Measurements from ENCODE around the gene PHYHIPL.
A peak's percentile ranks its signal among the peaks of the same experiment; 100 is the strongest.

The PHYHIPL gene

DNA sequence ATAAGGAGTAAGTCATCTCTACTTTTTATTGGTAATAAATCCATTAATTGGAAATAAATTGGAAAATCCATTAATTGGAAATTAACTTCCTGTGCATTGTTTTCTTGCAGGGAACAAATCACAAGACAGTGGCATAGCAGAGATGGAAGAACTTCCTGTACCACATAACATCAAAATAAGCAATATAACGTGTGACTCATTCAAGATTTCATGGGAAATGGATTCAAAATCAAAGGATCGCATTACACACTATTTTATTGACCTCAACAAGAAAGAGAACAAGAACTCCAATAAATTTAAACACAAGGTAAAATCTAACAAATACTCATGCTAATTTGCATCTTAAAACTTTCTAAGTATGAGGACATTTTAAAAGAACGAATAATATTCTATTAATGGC is 57.8 kb downstream of the PHYHIPL start:
- CTCF ChIA-PET: no interaction called here
- H3K36me3 ChIP-seq (ENCODE audit: control insufficient read depth in 2 of 2, insufficient read depth in 1 of 2, low read length in 2 of 2): no peaks in the 10 kb centered on the region
- POLR2A ChIA-PET: no interaction called here
- H3K4me3 ChIP-seq (ENCODE audit: low read depth, low read length): no peak overlapping the region
- TF ChIP-seq ZNF132 (tag by site-specific recombination; IDR thresholded peaks at IDR 0.05; ENCODE audit: borderline replicate concordance) (no peak), ZNF366 (tag by site-specific recombination; conservative IDR thresholded peaks at IDR 0.05) (no peak), OVOL3 (tag by site-specific recombination; IDR thresholded peaks at IDR 0.05) (no peak), SETDB1 (IDR thresholded peaks at IDR 0.05; ENCODE audit: insufficient read length, low read length) (no peak)
- TF ChIP-seq, protein P1, sequence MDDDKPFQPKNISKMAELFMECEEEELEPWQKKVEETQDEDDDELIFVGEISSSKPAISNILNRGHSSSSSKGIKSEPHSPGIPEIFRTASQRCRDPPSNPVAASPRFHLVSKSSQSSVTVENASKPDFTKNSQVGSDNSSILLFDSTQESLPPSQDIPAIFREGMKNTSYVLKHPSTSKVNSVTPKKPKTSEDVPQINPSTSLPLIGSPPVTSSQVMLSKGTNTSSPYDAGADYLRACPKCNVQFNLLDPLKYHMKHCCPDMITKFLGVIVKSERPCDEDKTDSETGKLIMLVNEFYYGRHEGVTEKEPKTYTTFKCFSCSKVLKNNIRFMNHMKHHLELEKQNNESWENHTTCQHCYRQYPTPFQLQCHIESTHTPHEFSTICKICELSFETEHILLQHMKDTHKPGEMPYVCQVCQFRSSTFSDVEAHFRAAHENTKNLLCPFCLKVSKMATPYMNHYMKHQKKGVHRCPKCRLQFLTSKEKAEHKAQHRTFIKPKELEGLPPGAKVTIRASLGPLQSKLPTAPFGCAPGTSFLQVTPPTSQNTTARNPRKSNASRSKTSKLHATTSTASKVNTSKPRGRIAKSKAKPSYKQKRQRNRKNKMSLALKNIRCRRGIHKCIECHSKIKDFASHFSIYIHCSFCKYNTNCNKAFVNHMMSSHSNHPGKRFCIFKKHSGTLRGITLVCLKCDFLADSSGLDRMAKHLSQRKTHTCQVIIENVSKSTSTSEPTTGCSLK (tag by site-specific recombination; IDR thresholded peaks at IDR 0.05): no peak
- no peaks in the 10 kb centered on the region for H3K9me3 ChIP-seq (ENCODE audit: control insufficient read depth, insufficient read depth, low read depth, low read length)
- no peak overlapping the region for H3K27ac ChIP-seq (ENCODE audit: extremely low read depth, low read depth, low read length)
- H3K4me1 ChIP-seq (ENCODE audit: control insufficient read depth, insufficient read depth, low read length): 0 out of 2 replicates have a peak, but pooled peaks cover 2% of the 10 kb centered on the region

DNA sequence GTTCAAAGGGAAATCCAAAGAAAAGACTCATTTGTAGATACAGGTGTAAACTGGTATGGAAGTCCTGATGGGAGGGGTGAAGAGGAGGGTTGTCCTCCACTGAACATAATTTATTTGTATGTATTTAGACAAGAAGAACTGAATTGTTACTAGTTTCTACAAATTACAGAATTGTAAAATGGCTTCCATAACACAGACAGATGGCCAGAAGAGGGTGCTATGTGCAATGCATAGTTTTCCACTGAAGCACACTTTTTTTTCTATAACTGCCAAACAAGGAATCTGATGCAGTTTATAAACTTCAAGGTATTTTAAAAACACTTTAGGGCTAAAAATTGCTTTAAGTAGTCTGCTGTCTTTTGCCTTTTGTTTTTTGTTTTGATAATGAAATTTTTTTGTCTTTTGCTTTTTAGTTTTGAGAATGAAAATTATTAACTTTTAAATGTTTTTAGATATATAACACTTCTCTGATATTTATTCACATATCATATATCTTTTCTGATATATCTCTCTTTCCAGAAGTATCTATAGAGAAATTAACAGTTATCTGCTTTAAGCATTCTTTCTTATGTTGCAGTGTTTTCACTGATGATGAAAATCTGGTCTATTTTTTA is 58.5 kb downstream of the PHYHIPL start:
- Histone ChIP-seq H3K9me3 (ENCODE audit: control insufficient read depth, insufficient read depth, low read depth, low read length) (no peaks in the 10 kb centered on the region), H3K4me1 (ENCODE audit: control insufficient read depth, insufficient read depth, low read length) (0 out of 2 replicates have a peak, but pooled peaks cover 2% of the 10 kb centered on the region), H3K27ac (ENCODE audit: extremely low read depth, low read depth, low read length) (no peak overlapping the region), H3K4me3 (ENCODE audit: low read depth, low read length) (no peak overlapping the region), H3K36me3 (ENCODE audit: control insufficient read depth in 2 of 2, insufficient read depth in 1 of 2, low read length in 2 of 2) (no peaks in the 10 kb centered on the region)
- CTCF ChIA-PET: interaction anchor here (1.0 to 3.4 kb wide), 3 partner anchors 345 to 391 kb away, joined by 4 to 18 read pairs (median 4); no protein-coding TSS in a partner anchor
- TF ChIP-seq ZNF558 (tag by site-specific recombination; IDR thresholded peaks at IDR 0.05): no peak
- peak; percentile 62 for TF ChIP-seq ZNF654 (tag by site-specific recombination; IDR thresholded peaks at IDR 0.05; ENCODE audit: low read depth)
- POLR2A ChIA-PET: no interaction called here

DNA sequence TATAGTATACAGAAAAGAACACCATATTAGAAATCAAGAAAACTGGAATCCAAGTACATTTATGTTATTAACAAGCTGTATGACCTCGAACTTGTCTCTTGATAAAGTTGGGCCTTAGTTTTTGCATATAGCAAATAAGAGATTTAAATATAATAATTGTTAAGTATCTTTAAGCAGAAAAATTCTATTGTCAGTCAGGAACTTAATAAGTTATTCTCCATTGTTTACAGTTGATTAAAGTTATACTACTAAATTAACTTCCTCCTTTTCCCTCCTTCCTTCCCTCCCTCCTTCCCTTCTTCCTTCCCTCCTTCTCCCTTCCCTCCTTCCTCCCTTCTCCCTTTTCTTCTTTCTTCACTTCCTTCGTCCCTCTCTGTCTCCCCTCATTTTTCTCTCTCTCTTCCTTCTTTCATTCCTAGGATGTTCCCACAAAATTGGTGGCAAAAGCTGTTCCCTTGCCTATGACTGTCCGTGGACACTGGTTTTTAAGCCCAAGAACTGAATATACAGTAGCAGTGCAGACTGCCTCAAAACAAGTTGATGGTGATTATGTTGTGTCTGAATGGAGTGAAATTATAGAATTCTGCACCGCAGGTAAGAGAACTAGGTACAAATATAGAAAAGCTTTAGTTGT is 59.7 kb downstream of the PHYHIPL start:
- ChIA-PET CTCF (interaction anchor here (0.6 to 3.4 kb wide), 13 partner anchors 11 to 1058 kb away, joined by 3 to 18 read pairs (median 4); no protein-coding TSS in a partner anchor), POLR2A (no interaction called here)
- TF ChIP-seq HOXC10 (CRISPR knock-in tag; IDR thresholded peaks at IDR 0.05) (no peak), ZNF366 (tag by site-specific recombination; conservative IDR thresholded peaks at IDR 0.05) (peak; percentile 84)

DNA sequence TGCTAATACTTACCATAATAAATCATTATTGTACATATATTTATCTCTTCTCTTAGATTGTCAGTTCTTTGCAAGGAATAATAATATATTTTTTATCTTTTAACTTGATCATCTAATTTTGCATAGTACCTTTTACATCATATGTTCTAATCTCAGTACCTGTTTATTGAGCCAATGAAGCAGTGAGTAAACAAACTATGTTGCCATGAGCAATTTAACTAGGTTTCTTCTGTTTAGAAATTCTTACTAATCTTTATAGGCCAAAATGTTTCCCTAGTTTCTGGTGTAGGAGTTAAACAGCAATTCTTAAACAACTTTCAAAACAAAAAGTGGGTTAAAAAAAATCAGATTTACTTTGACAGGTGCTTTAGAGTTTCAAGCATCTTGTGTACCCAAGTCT is 61.3 kb downstream of the PHYHIPL start:
- no peaks in the 10 kb centered on the region for H3K36me3 ChIP-seq (ENCODE audit: control insufficient read depth in 2 of 2, insufficient read depth in 1 of 2, low read length in 2 of 2)
- TF ChIP-seq ZNF76 (tag by site-specific recombination; IDR thresholded peaks at IDR 0.05; ENCODE audit: borderline replicate concordance, low read depth) (no peak), ZNF555 (tag by site-specific recombination; conservative IDR thresholded peaks at IDR 0.05) (no peak), ZNF114 (tag by site-specific recombination; IDR thresholded peaks at IDR 0.05) (no peak), ZNF571 (tag by site-specific recombination; IDR thresholded peaks at IDR 0.05) (no peak), GLIS1 (tag by site-specific recombination; IDR thresholded peaks at IDR 0.05) (no peak), ZNF366 (tag by site-specific recombination; conservative IDR thresholded peaks at IDR 0.05) (no peak), YY1 (tag by site-specific recombination; IDR thresholded peaks at IDR 0.05) (no peak), ZNF394 (tag by site-specific recombination; IDR thresholded peaks at IDR 0.05; ENCODE audit: borderline replicate concordance) (no peak), KLF10 (tag by site-specific recombination; IDR thresholded peaks at IDR 0.05) (no peak), ZNF157 (tag by site-specific recombination; IDR thresholded peaks at IDR 0.05) (no peak)
- TF ChIP-seq, protein P2, sequence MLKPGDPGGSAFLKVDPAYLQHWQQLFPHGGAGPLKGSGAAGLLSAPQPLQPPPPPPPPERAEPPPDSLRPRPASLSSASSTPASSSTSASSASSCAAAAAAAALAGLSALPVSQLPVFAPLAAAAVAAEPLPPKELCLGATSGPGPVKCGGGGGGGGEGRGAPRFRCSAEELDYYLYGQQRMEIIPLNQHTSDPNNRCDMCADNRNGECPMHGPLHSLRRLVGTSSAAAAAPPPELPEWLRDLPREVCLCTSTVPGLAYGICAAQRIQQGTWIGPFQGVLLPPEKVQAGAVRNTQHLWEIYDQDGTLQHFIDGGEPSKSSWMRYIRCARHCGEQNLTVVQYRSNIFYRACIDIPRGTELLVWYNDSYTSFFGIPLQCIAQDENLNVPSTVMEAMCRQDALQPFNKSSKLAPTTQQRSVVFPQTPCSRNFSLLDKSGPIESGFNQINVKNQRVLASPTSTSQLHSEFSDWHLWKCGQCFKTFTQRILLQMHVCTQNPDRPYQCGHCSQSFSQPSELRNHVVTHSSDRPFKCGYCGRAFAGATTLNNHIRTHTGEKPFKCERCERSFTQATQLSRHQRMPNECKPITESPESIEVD (tag by site-specific recombination; IDR thresholded peaks at IDR 0.05): no peak
- TF ChIP-seq, protein P3, sequence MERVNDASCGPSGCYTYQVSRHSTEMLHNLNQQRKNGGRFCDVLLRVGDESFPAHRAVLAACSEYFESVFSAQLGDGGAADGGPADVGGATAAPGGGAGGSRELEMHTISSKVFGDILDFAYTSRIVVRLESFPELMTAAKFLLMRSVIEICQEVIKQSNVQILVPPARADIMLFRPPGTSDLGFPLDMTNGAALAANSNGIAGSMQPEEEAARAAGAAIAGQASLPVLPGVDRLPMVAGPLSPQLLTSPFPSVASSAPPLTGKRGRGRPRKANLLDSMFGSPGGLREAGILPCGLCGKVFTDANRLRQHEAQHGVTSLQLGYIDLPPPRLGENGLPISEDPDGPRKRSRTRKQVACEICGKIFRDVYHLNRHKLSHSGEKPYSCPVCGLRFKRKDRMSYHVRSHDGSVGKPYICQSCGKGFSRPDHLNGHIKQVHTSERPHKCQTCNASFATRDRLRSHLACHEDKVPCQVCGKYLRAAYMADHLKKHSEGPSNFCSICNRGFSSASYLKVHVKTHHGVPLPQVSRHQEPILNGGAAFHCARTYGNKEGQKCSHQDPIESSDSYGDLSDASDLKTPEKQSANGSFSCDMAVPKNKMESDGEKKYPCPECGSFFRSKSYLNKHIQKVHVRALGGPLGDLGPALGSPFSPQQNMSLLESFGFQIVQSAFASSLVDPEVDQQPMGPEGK (tag by site-specific recombination; IDR thresholded peaks at IDR 0.05): no peak
- no peaks in the 10 kb centered on the region for H3K9me3 ChIP-seq (ENCODE audit: control insufficient read depth, insufficient read depth, low read depth, low read length)
- H3K4me3 ChIP-seq (ENCODE audit: low read depth, low read length): no peak overlapping the region
- no peak overlapping the region for H3K27ac ChIP-seq (ENCODE audit: extremely low read depth, low read depth, low read length)
- 0 out of 2 replicates have a peak, but pooled peaks cover 2% of the 10 kb centered on the region for H3K4me1 ChIP-seq (ENCODE audit: control insufficient read depth, insufficient read depth, low read length)
- ChIA-PET POLR2A (no interaction called here), CTCF (interaction anchor here (0.9 to 3.4 kb wide), 4 partner anchors 9 to 385 kb away, joined by 3 to 18 read pairs (median 6); no protein-coding TSS in a partner anchor)

More for the DNA sequence above, 59.7 kb downstream of the PHYHIPL start:
- Histone ChIP-seq H3K9me3 (ENCODE audit: control insufficient read depth, insufficient read depth, low read depth, low read length) (no peaks in the 10 kb centered on the region), H3K27ac (ENCODE audit: extremely low read depth, low read depth, low read length) (no peak overlapping the region), H3K4me3 (ENCODE audit: low read depth, low read length) (no peak overlapping the region), H3K4me1 (ENCODE audit: control insufficient read depth, insufficient read depth, low read length) (0 out of 2 replicates have a peak, but pooled peaks cover 2% of the 10 kb centered on the region), H3K36me3 (ENCODE audit: control insufficient read depth in 2 of 2, insufficient read depth in 1 of 2, low read length in 2 of 2) (no peaks in the 10 kb centered on the region)
